ENCODE data around the gene VWA3A.
A peak's percentile ranks its signal among the peaks of the same experiment; 100 is the strongest.

Gene VWA3A

GRCh38 chr16:22204091-22204655 is 111.8 kb downstream of the VWA3A start:
- DNase-seq (ENCODE audit: low read depth) = no peak

GRCh38 chr16:22205577-22206012 is 113.3 kb downstream of the VWA3A start:
- no peak for DNase-seq (ENCODE audit: low read depth)

- DNase-seq (ENCODE audit: low read depth) = peak; percentile 96
Measured at GRCh38 chr16:22206013-22206841, 113.9 kb downstream of the VWA3A start, which contains the start of gene EEF2K. Gene EEF2K (plus strand): TSS chr16:22206278. CDS start chr16:22225730, 19,452 bp downstream.
